Activated T-helper 2 cell treated with anti-CD3 and anti-CD28 coated beads, Interferon-gamma antibody, Interleukin-2, Interleukin-4, amounts not matched to agents 10 μg/mL and 5 μg/mL and 100 μg/mL, durations not matched to agents 14 hours and 24 hours and 36 hours (primary cell): Measurements from ENCODE around the gene HIBCH. TPM values are rescaled to one million over a fixed set of nuclear protein-coding genes. Genes with fewer than 3 reads are reported as not detected.
"Not testable (repeated sequence)": the region's sequence is repeated elsewhere in the genome, so short reads cannot be mapped to it uniquely, and the experiment has no call there.

Experiments used
- DNase-seq: peaks from one replicate; pipeline ENCODE4 v3.0.0; 2021; ENCODE audit warnings: low spot score
- H3K27ac Mint-ChIP-seq: one replicate; pipeline ENCODE4 v1.8.0; 2021; ENCODE audit warnings: mixed read lengths
- H3K27me3 Mint-ChIP-seq: one replicate; pipeline ENCODE4 v1.8.0; 2021; ENCODE audit warnings: low read depth, mixed read lengths
- H3K36me3 Mint-ChIP-seq: one replicate; pipeline ENCODE4 v1.8.0; 2021; ENCODE audit warnings: low read depth, mixed read lengths
- H3K4me1 Mint-ChIP-seq: one replicate; pipeline ENCODE4 v1.8.0; 2021; ENCODE audit warnings: low read depth, mixed read lengths
- H3K4me3 Mint-ChIP-seq: one replicate; pipeline ENCODE4 v1.8.0; 2021; ENCODE audit warnings: low read depth, mild to moderate bottlenecking, moderate library complexity, mixed read lengths
- H3K9me3 Mint-ChIP-seq: one replicate; pipeline ENCODE4 v1.8.0; 2021; ENCODE audit warnings: mixed read lengths
- intact Hi-C: fragments of 100-400 bp; cut with micrococcal nuclease; formaldehyde crosslinking; loops from one replicate; pipeline ENCODE4 v1.15.1; 2023
- total RNA-seq: library from RNA; stranded (reverse); gene quantifications from 2 replicates; pipeline ENCODE4 v1.2.3, GENCODE V29; 2022

HIBCH gene
- total RNA-seq, 1 donor from 2014 or later: 26.0 TPM

- DNase-seq: no peak
- H3K9me3 Mint-ChIP-seq: no peaks in the 10 kb centered on the region
- no peaks in the 10 kb centered on the region for H3K4me1 Mint-ChIP-seq
- no peak overlapping the region for H3K27ac Mint-ChIP-seq
- intact Hi-C loops: no loop called here
- H3K4me3 Mint-ChIP-seq: no peak overlapping the region
- H3K27me3 Mint-ChIP-seq: peaks cover 23% of the 10 kb centered on the region
- H3K36me3 Mint-ChIP-seq: no peaks in the 10 kb centered on the region
Observed at GRCh38 chr2:190336420-190336819, 16.8 kb upstream of the HIBCH start.

DNA sequence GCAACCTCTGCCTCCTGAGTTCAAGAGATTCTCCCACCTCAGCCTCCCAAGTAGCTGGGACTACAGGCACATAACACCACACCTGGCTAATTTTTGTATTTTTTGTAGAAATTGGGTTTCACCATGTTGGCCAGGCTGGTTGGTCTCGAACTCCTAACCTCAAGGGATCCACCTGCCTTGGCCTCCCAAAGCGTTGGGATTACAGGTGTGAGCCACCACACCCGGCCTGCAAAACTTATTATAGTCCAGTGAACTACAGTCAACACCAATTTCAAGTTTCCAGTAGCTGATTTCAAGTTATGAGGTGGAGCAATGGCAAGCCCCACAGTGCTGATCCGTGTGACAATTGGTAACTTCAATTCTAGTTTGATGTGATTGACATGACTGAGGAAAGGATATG is 16.0 kb upstream of the HIBCH start:
- H3K27ac Mint-ChIP-seq, H3K4me3 Mint-ChIP-seq, DNase-seq, intact Hi-C loops, H3K9me3 Mint-ChIP-seq, H3K4me1 Mint-ChIP-seq, H3K36me3 Mint-ChIP-seq: not testable (repeated sequence)
- H3K27me3 Mint-ChIP-seq: peaks cover 28% of the 10 kb centered on the region

DNA sequence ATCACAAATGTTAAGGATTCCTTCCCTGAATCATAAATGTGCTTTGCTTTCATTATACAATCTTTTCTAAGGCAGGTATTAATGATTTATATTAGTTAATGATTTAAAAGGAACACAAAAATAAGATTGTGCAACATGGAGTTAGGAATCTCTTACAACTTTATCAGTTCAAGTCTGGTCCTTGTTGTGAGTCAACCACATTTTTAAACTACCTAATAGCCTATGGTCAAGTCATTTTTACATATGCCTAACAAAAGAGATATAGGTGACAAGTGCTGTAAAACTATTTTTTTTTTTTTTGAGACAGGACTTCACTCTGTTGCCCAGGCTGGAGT is 15.6 kb upstream of the HIBCH start:
- Mint-ChIP-seq H3K27me3 (peaks cover 29% of the 10 kb centered on the region), H3K9me3 (no peaks in the 10 kb centered on the region)
- intact Hi-C loops: no loop called here

GRCh38 chr2:190334479-190335224 is 15.0 kb upstream of the HIBCH start:
- Mint-ChIP-seq H3K4me3 (no peak overlapping the region), H3K36me3 (no peaks in the 10 kb centered on the region), H3K27ac (no peak overlapping the region), H3K4me1 (no peaks in the 10 kb centered on the region), H3K9me3 (no peaks in the 10 kb centered on the region), H3K27me3 (peaks cover 35% of the 10 kb centered on the region)
- DNase-seq: no peak
- intact Hi-C loops: no loop called here

More for the DNA sequence above, 15.6 kb upstream of the HIBCH start:
- DNase-seq: no peak
- Mint-ChIP-seq H3K27ac (no peak overlapping the region), H3K36me3 (no peaks in the 10 kb centered on the region), H3K4me3 (no peak overlapping the region), H3K4me1 (no peaks in the 10 kb centered on the region)

GRCh38 chr2:190333928-190334327 is 14.3 kb upstream of the HIBCH start:
- Mint-ChIP-seq H3K4me3 (no peak overlapping the region), H3K36me3 (no peaks in the 10 kb centered on the region), H3K9me3 (no peaks in the 10 kb centered on the region), H3K27me3 (peaks cover 40% of the 10 kb centered on the region), H3K27ac (no peak overlapping the region), H3K4me1 (no peaks in the 10 kb centered on the region)
- intact Hi-C loops: no loop called here
- no peak for DNase-seq

- H3K36me3 Mint-ChIP-seq: no peaks in the 10 kb centered on the region
- H3K4me1 Mint-ChIP-seq: no peaks in the 10 kb centered on the region
- H3K27ac Mint-ChIP-seq: no peak overlapping the region
- intact Hi-C loops: no loop called here
- H3K4me3 Mint-ChIP-seq: no peak overlapping the region
- H3K27me3 Mint-ChIP-seq: peaks cover 39% of the 10 kb centered on the region
- no peaks in the 10 kb centered on the region for H3K9me3 Mint-ChIP-seq
- DNase-seq: no peak
Observed at GRCh38 chr2:190333395-190333794, 13.8 kb upstream of the HIBCH start.

DNA sequence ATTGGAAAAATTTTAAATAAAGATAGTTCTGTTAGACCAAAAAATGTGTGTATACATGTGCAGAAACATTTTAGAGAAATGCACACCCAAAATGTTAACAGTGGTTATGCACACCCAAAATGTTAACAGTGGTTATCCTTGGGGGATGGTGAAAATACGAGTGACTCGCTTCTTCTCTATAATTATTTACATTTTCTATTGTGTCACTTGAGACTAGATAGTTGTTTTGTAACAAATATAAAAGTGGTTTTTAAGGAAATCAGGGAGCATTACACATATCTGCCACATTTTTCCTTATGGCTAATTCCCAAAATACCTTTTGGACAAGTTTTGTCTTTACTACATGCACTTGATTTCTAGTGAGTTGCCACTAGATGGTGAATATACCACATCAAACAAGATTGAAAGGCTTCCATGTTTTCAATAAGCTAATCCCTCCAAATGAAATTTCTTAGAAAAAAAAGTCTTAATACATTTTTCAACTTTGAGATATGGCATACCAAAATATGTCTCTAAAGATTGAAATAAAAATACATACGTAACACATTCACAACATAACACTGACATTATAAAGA is 9.0 kb upstream of the HIBCH start:
- Mint-ChIP-seq H3K27me3 (peaks cover 44% of the 10 kb centered on the region), H3K36me3 (no peaks in the 10 kb centered on the region), H3K4me3 (no peak overlapping the region), H3K9me3 (no peaks in the 10 kb centered on the region), H3K27ac (no peak overlapping the region), H3K4me1 (no peaks in the 10 kb centered on the region)
- no peak for DNase-seq
- intact Hi-C loops: loop anchor here (10.0 kb wide), 1 partner anchor 696 kb away; no protein-coding TSS in a partner anchor

- Mint-ChIP-seq H3K4me3 (no peak overlapping the region), H3K27ac (no peak overlapping the region), H3K27me3 (peaks cover 38% of the 10 kb centered on the region), H3K36me3 (no peaks in the 10 kb centered on the region), H3K4me1 (peaks cover 4% of the 10 kb centered on the region), H3K9me3 (no peaks in the 10 kb centered on the region)
- no peak for DNase-seq
- intact Hi-C loops: loop anchor here (10.0 kb wide), 1 partner anchor 697 kb away; no protein-coding TSS in a partner anchor
Observed at GRCh38 chr2:190327867-190328572, 8.4 kb upstream of the HIBCH start.

GRCh38 chr2:190325588-190325987 is 6.0 kb upstream of the HIBCH start:
- H3K4me3 Mint-ChIP-seq: no peak overlapping the region
- no peak for DNase-seq
- peaks cover 29% of the 10 kb centered on the region for H3K27me3 Mint-ChIP-seq
- H3K4me1 Mint-ChIP-seq: peaks cover 12% of the 10 kb centered on the region
- no peaks in the 10 kb centered on the region for H3K9me3 Mint-ChIP-seq
- no peak overlapping the region for H3K27ac Mint-ChIP-seq
- intact Hi-C loops: loop anchor here (10.0 kb wide), 1 partner anchor 699 kb away; no protein-coding TSS in a partner anchor
- no peaks in the 10 kb centered on the region for H3K36me3 Mint-ChIP-seq

- H3K4me3 Mint-ChIP-seq: no peak overlapping the region
- peaks cover 15% of the 10 kb centered on the region for H3K27me3 Mint-ChIP-seq
- H3K36me3 Mint-ChIP-seq: peaks cover 4% of the 10 kb centered on the region
- intact Hi-C loops: loop anchor here (5.0 to 10.0 kb wide), 2 partner anchors 49 to 701 kb away; no protein-coding TSS in a partner anchor
- no peak for DNase-seq
- H3K27ac Mint-ChIP-seq: no peak overlapping the region
- peaks cover 28% of the 10 kb centered on the region for H3K4me1 Mint-ChIP-seq
- H3K9me3 Mint-ChIP-seq: no peaks in the 10 kb centered on the region
Observed at GRCh38 chr2:190323406-190323805, 3.8 kb upstream of the HIBCH start.

DNA sequence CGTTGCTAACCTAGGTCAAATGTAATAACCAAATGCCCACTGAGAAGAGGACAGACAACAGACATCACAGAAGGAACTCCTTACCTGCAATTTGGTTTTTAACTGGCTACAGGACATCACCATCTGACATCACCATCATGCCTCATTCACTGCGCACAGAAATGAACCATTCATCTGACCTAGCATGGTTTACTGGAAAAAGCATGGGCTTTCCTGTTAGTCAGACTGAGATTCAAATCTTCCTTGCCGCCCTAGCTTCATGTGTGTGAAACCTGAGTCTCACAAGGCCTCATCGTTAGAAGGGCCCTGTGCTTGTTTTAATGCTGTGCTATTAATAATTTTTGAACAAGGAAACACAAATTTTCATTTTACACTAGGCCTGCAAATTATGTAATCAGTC is 1.1 kb upstream of the HIBCH start:
- Mint-ChIP-seq H3K4me3 (peak overlapping the region; percentile 94), H3K27ac (peak overlapping the region; percentile 87), H3K4me1 (peaks cover 44% of the 10 kb centered on the region), H3K9me3 (no peaks in the 10 kb centered on the region), H3K27me3 (peaks cover under 1% of the 10 kb centered on the region), H3K36me3 (peaks cover 7% of the 10 kb centered on the region)
- intact Hi-C loops: loop anchor here (1.0 to 10.0 kb wide), 5 partner anchors 24 to 704 kb away; partner anchors contain the start of genes MFSD6, ORMDL1 and PMS1
- no peak for DNase-seq

DNA sequence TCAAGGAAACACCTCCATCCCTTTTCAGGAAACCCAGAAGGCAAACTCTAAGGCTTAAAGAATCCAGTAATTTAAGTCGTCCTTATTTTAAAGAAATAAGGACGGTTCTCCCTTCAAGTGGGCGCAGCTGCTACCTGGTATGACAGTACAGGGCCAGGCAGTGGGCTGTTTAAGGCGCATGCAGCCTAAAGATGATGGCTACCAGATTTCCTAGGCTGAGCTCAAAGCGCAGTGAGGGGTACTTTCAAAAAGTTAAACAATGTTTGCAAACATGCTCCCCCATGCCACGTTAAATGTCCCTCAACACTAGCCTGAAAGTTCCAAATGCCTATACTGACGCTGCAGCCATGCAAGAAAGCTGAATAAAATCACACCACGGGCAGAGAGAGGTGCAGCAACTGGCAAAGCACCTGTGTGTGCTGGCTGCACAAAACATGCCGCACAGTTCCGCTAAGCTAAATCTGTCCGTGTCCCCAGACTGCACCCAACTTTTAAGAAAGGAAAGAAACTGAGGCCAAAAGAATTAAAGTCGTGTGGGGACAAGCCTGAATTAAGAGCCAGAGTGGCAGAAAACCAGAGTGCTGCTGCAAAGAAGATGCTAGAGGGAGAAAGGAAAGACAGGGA is 583 bp downstream of the HIBCH start:
- Mint-ChIP-seq H3K36me3 (peaks cover 13% of the 10 kb centered on the region), H3K9me3 (no peaks in the 10 kb centered on the region), H3K4me1 (peaks cover 53% of the 10 kb centered on the region), H3K27me3 (no peaks in the 10 kb centered on the region), H3K27ac (peak overlapping the region; percentile 83), H3K4me3 (peak overlapping the region; percentile 94)
- intact Hi-C loops: loop anchor here (1.0 to 5.0 kb wide), 4 partner anchors 403 to 878 kb away; partner anchors contain the start of genes ASNSD1, OSGEPL1 and WDR75
- peak; percentile 22 for DNase-seq
